Measurements from ENCODE around the gene TBL3.

Gene TBL3

GRCh38 chr16:1942810-1943726 is 28.8 kb upstream of the TBL3 start, which contains the start of gene MSRB1:
MSRB1 (minus strand) TSS chr16:1943199; CDS start chr16:1943156, 43 bp downstream.
- DNase-seq (ENCODE audit: extremely low spot score): peak; percentile 100
- ChIA-PET POLR2A (interaction anchor here (0.6 to 5.2 kb wide), 19 partner anchors 10 to 161 kb away, joined by 3 to 95 read pairs (median 5); partner anchors contain the start of genes FAHD1, HAGH, NDUFB10 and NUBP2), CTCF (interaction anchor here (0.5 to 1.1 kb wide), 4 partner anchors 9 to 19 kb away, joined by 3 to 7 read pairs (median 4); no protein-coding TSS in a partner anchor)
- TF ChIP-seq, protein P1, sequence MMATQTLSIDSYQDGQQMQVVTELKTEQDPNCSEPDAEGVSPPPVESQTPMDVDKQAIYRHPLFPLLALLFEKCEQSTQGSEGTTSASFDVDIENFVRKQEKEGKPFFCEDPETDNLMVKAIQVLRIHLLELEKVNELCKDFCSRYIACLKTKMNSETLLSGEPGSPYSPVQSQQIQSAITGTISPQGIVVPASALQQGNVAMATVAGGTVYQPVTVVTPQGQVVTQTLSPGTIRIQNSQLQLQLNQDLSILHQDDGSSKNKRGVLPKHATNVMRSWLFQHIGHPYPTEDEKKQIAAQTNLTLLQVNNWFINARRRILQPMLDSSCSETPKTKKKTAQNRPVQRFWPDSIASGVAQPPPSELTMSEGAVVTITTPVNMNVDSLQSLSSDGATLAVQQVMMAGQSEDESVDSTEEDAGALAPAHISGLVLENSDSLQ (IDR thresholded peaks at IDR 0.05): no peak
- peak; percentile 90; the same call in 1 of the 2 replicates for TF ChIP-seq HDGF (IDR thresholded peaks at IDR 0.05; ENCODE audit: borderline replicate concordance)
- TF ChIP-seq L3MBTL2 (conservative IDR thresholded peaks at IDR 0.05): peak; percentile 95
- TF ChIP-seq FOXM1 (IDR thresholded peaks at IDR 0.05; ENCODE audit: borderline replicate concordance): 0 out of 2 replicates have a peak, but pooled peaks have one; percentile 31
- TF ChIP-seq FOXA1 (IDR thresholded peaks at IDR 0.05): no peak
- no peak for TF ChIP-seq ELF4 (IDR thresholded peaks at IDR 0.05)
- no peak for TF ChIP-seq FOXK2 (IDR thresholded peaks at IDR 0.05)

DNA sequence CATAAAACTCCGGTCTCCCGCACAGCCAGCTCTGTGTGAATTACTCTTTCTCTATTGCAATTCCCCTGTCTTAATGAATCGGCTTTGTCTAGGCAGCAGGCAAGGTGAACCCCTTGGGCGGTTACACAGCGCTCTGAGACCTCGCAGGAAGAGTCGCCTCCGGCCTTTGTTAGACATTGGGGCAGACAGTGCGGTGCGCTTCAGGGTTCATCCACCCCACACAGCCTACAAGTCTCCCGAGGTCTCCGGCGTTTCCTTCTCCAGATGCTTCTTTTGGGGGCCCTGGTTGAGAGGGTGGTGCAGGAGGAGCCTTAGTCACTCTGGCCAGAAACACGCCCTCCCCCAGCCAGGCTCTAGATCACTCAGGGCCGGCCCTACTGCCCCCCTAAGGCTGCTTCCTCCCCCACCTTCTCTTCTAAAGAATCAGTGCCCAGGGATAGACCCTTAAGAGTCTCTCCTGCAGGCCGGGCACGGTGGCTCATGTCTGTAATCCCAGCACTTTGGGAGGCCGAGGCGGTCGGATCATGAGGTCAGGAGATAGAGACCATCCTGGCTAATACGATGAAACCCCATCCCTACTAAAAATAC is 27.1 kb upstream of the TBL3 start:
- TF ChIP-seq ELF4 (IDR thresholded peaks at IDR 0.05): no peak
- TF ChIP-seq, protein P1 (IDR thresholded peaks at IDR 0.05): no peak
- TF ChIP-seq NFRKB (IDR thresholded peaks at IDR 0.05): no peak
- no peak for TF ChIP-seq FOXM1 (IDR thresholded peaks at IDR 0.05; ENCODE audit: borderline replicate concordance)
- TF ChIP-seq BHLHE40 (IDR thresholded peaks at IDR 0.05; ENCODE audit: borderline replicate concordance): no peak
- TF ChIP-seq ZNF384 (IDR thresholded peaks at IDR 0.05): no peak
- TF ChIP-seq TARDBP (IDR thresholded peaks at IDR 0.05): no peak
- no peak for TF ChIP-seq L3MBTL2 (conservative IDR thresholded peaks at IDR 0.05)
- no peak for TF ChIP-seq FOXA1 (IDR thresholded peaks at IDR 0.05)
- DNase-seq (ENCODE audit: extremely low spot score): no peak
- CTCF ChIA-PET: interaction anchor here (0.6 to 1.1 kb wide), 3 partner anchors 21 to 520 kb away, joined by 4 to 6 read pairs (median 5); no protein-coding TSS in a partner anchor
- POLR2A ChIA-PET: interaction anchor here (0.6 to 5.2 kb wide), 6 partner anchors 13 to 118 kb away, joined by 3 to 95 read pairs (median 18); partner anchors contain the start of genes FAHD1, HAGH, NDUFB10 and RNF151

DNA sequence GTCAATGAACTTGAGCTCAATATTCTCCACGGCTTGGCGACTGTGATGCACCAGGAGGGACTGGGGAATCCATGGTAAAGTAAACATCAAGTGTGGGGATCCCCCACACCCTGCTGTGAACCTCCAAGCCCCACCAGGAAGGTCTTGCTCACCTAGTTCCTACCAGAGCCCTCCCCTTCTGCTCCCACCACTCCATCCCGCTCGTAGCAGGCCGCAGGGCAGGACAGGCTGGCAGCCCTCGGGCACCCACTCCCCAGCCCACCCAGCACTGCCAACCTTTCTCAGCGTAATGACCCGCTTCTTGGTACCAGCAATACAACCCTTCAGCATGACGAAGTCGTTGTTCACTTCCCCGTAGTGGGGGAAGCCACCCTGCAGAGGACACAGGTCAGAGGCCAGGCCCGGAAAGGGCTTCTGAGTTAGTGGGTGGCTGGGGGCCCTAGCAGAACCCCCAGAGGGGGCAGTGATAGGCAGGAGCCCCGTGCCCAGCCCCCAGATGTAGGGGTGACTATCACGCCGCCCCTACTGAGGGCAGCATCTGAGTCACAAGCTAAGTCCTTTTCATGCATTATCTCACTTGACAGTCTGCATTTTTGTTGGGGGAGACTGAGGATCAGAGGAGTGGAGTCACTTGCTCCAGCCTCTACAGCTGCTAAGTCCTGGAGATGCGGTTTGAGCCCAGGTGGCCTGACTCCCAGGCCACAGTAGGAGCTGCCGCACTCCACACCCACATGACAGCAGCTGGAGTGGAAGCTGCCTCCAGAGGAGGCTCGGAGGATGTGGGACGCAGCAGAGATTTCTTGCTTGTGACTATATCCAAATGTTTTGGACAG is 26.1 kb upstream of the TBL3 start:
- no peak for DNase-seq (ENCODE audit: extremely low spot score)
- ChIA-PET POLR2A (interaction anchor here (0.6 to 3.5 kb wide), 5 partner anchors 10 to 26 kb away, joined by 3 to 31 read pairs (median 3); partner anchors contain the start of genes RPS2 and TBL3), CTCF (interaction anchor here (1.0 to 1.5 kb wide), 5 partner anchors 12 to 22 kb away, joined by 3 to 5 read pairs (median 4); partner anchors contain the start of gene NDUFB10)
- TF ChIP-seq ARNT (IDR thresholded peaks at IDR 0.05): no peak
- no peak for TF ChIP-seq FOXM1 (IDR thresholded peaks at IDR 0.05; ENCODE audit: borderline replicate concordance)
- no peak for TF ChIP-seq ELF4 (IDR thresholded peaks at IDR 0.05)
- TF ChIP-seq TARDBP (IDR thresholded peaks at IDR 0.05): no peak
- no peak for TF ChIP-seq NFRKB (IDR thresholded peaks at IDR 0.05)

DNA sequence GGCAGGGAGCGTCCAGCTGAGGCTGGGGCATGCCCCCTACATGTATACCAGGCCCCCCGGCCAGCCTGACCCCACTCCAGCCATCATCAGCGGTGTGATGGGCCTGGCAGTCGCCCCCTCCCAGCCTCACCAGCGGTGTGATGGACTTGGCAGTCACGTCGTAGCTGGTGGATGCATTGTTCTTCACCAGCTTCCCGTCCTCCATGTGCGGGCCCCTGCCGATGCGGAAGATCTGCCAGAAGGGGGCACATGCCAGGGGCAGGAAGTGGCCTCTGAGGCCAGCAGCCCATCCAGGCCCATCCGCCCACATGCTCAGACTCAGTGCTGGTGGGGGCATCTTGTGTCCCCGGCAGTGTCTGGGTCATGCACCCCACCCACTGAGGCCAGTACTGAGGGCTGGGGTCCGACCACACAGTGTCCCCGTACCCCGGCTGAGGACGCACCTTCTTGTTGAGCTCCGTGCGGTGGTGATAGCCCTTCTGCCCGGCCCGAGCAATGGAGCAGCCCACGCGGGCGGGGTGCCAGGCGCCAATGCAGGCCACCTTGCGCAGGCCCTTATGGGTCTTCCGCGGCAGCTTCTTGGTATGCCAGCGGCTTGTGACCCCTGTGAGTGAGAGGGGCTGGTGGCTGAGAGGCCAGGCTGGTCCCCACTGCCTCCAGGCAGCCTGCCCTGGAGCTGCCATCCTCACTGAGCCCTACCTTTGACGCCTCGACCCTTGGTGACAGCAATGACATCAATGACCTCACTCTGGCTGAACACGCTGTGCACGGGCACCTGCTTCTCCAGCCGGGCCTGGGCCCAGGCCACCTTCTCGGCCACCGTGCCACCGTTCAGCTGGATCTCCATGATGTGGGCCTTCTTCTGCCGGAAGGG is 25.1 kb upstream of the TBL3 start:
- POLR2A ChIA-PET: interaction anchor here (0.8 to 3.5 kb wide), 3 partner anchors 11 to 18 kb away, joined by 3 to 31 read pairs (median 11); partner anchors contain the start of gene RPS2
- CTCF ChIA-PET: interaction anchor here (1.0 to 1.5 kb wide), 4 partner anchors 11 to 23 kb away, joined by 3 to 5 read pairs (median 4); partner anchors contain the start of gene NDUFB10
- DNase-seq (ENCODE audit: extremely low spot score): no peak
- TF ChIP-seq FOXA1 (IDR thresholded peaks at IDR 0.05): no peak
- TF ChIP-seq TARDBP (IDR thresholded peaks at IDR 0.05): no peak
- TF ChIP-seq FOXK2 (IDR thresholded peaks at IDR 0.05): no peak
- no peak for TF ChIP-seq HDGF (IDR thresholded peaks at IDR 0.05; ENCODE audit: borderline replicate concordance)
- TF ChIP-seq ARNT (IDR thresholded peaks at IDR 0.05): no peak
- TF ChIP-seq, protein P1 (IDR thresholded peaks at IDR 0.05): no peak
- no peak for TF ChIP-seq NFRKB (IDR thresholded peaks at IDR 0.05)
- no peak for TF ChIP-seq SUZ12 (IDR thresholded peaks at IDR 0.05)
- TF ChIP-seq ELF4 (IDR thresholded peaks at IDR 0.05): no peak
- no peak for TF ChIP-seq CTBP1 (IDR thresholded peaks at IDR 0.05; ENCODE audit: borderline replicate concordance)
- TF ChIP-seq ZNF384 (IDR thresholded peaks at IDR 0.05): no peak

GRCh38 chr16:1947369-1947670 is 24.5 kb upstream of the TBL3 start:
- TF ChIP-seq TARDBP (IDR thresholded peaks at IDR 0.05): no peak
- TF ChIP-seq, protein P1 (IDR thresholded peaks at IDR 0.05): no peak
- TF ChIP-seq ARNT (IDR thresholded peaks at IDR 0.05): no peak
- TF ChIP-seq NFRKB (IDR thresholded peaks at IDR 0.05): no peak
- no peak for TF ChIP-seq HDGF (IDR thresholded peaks at IDR 0.05; ENCODE audit: borderline replicate concordance)
- POLR2A ChIA-PET: interaction anchor here (0.8 to 3.5 kb wide), 2 partner anchors 10 to 18 kb away, joined by 3 to 31 read pairs; partner anchors contain the start of gene RPS2
- DNase-seq (ENCODE audit: extremely low spot score): no peak
- CTCF ChIA-PET: interaction anchor here (1.4 to 1.5 kb wide), 2 partner anchors 10 to 12 kb away, joined by 3 to 4 read pairs; partner anchors contain the start of gene NDUFB10

Data from HEK293T (cell line).